H1 (cell line): ENCODE data around the gene CMYA5. TPM values are rescaled to one million over a fixed set of nuclear protein-coding genes. Genes with fewer than 3 reads are reported as not detected.

Source experiments
- CTCF ChIA-PET: fragments of 300-600 bp; sonication (Branson Sonifier 250); formaldehyde crosslinking; loops from one replicate; lab custom pipeline; 2021; ENCODE audit not compliant: partially characterized antibody; lab: Charles Lee
- POLR2A ChIA-PET: fragments of 300-600 bp; sonication (Branson Sonifier 250); formaldehyde crosslinking; loops from one replicate; lab custom pipeline; 2021; ENCODE audit warnings: inconsistent platforms; ENCODE audit not compliant: partially characterized antibody; lab: Charles Lee
- DNase-seq, 2 experiments: peaks; one replicate each; pipeline versions ENCODE4 v3.0.0 to v3.0.0-alpha.2; 2010 to 2022; ENCODE audit warnings: low spot score in 2 of 2, low read depth in 1 of 2, mixed read lengths in 1 of 2
- FAIRE-seq: peaks from 2 replicates; lab custom pipeline; 2011; peaks lifted over from hg19 to GRCh38; lab: Jason Lieb, UNC
- H2AFZ ChIP-seq: 2 replicates; pipeline ENCODE4 v1.8.1; 2012; ENCODE audit warnings: low read length, inconsistent platforms
- H2AK5ac ChIP-seq: 2 replicates; pipeline ENCODE4 v1.6.1; 2013; ENCODE audit warnings: low read depth, low read length
- H2BK120ac ChIP-seq: replicated peaks from 2 replicates; pipeline ENCODE3; 2013; ENCODE audit warnings: low read depth, low read length, inconsistent platforms
- H2BK12ac ChIP-seq: 2 replicates; pipeline ENCODE4 v1.6.1; 2013; ENCODE audit warnings: low read depth, low read length
- H2BK15ac ChIP-seq: 2 replicates; pipeline ENCODE4 v1.6.1; 2013; ENCODE audit warnings: low read length
- H2BK20ac ChIP-seq: 2 replicates; pipeline ENCODE4 v1.6.1; 2013; ENCODE audit warnings: low read length
- H2BK5ac ChIP-seq: 2 replicates; pipeline ENCODE4 v1.6.1; 2013; ENCODE audit warnings: low read depth, low read length
- H3K14ac ChIP-seq: 2 replicates; pipeline ENCODE4 v1.6.1; 2013; ENCODE audit warnings: inconsistent platforms; ENCODE audit not compliant: insufficient read length
- H3K18ac ChIP-seq: 2 replicates; pipeline ENCODE4 v1.6.1; 2013; ENCODE audit warnings: low read length; ENCODE audit errors: extremely low read depth
- H3K23ac ChIP-seq: 2 replicates; pipeline ENCODE4 v1.6.1; 2013; ENCODE audit warnings: inconsistent platforms; ENCODE audit not compliant: insufficient read length
- H3K23me2 ChIP-seq: 2 replicates; pipeline ENCODE4 v1.6.1; 2013; ENCODE audit warnings: low read depth, low read length
- H3K27ac ChIP-seq: 2 replicates; pipeline ENCODE4 v1.6.1; 2011; ENCODE audit warnings: low read depth, low read length, inconsistent platforms
- H3K27me3 ChIP-seq, 4 experiments: replicated peaks in 1 of 4; 1 replicate in 1 of 4; 2 replicates in 3 of 4; pipeline versions ENCODE4 v1.6.1 to v1.8.1; 2011 to 2013; ENCODE audit warnings: low read length in 3 of 4, mild to moderate bottlenecking in 3 of 4, inconsistent platforms in 2 of 4, mixed read lengths in 2 of 4, moderate library complexity in 1 of 4; ENCODE audit not compliant: control insufficient read depth in 3 of 4, insufficient read depth in 3 of 4; ENCODE audit errors: extremely low read depth in 1 of 4
- H3K36me3 ChIP-seq, 4 experiments: 2 replicates each; pipeline versions ENCODE4 v1.6.1 to v1.8.1; 2011 to 2013; ENCODE audit warnings: mild to moderate bottlenecking in 4 of 4, low read length in 3 of 4, moderate library complexity in 2 of 4, control low read depth in 1 of 4, inconsistent platforms in 1 of 4; ENCODE audit not compliant: insufficient read depth in 4 of 4, control insufficient read depth in 2 of 4
- H3K4ac ChIP-seq: replicated peaks from 2 replicates; pipeline ENCODE3; 2013; ENCODE audit warnings: low read length, low read depth, mixed read lengths, inconsistent platforms; ENCODE audit not compliant: insufficient read length
- H3K4me1 ChIP-seq, 4 experiments: replicated peaks in 1 of 4; 1 replicate in 1 of 4; 2 replicates in 3 of 4; pipeline versions ENCODE4 v1.6.1 to v1.8.1; 2011 to 2013; ENCODE audit warnings: low read length in 3 of 4, inconsistent platforms in 2 of 4, mixed read lengths in 1 of 4; ENCODE audit not compliant: insufficient read depth in 4 of 4, control insufficient read depth in 3 of 4
- H3K4me2 ChIP-seq, 2 experiments: 2 replicates each; pipeline versions ENCODE4 v1.6.1 to v1.8.1; 2011 to 2013; ENCODE audit warnings: low read depth in 2 of 2, low read length in 2 of 2, control low read depth in 1 of 2, inconsistent platforms in 1 of 2, mild to moderate bottlenecking in 1 of 2; ENCODE audit not compliant: insufficient read depth in 1 of 2
- H3K4me3 ChIP-seq, 4 experiments: fragments of 200-600, 300-600 bp in 1 of 4; sonication (generic), shearing (Covaris generic), sonication (Bioruptor Twin) in 1 of 4; 2 replicates each; pipeline versions ENCODE4 v1.5.1 to v1.8.1; 2011 to 2016; ENCODE audit warnings: low read length in 4 of 4, low read depth in 3 of 4, control low read depth in 2 of 4, inconsistent platforms in 2 of 4, mild to moderate bottlenecking in 2 of 4, mixed read lengths in 1 of 4, moderate library complexity in 1 of 4; ENCODE audit not compliant: insufficient read depth in 2 of 4; ENCODE audit errors: extremely low read depth in 1 of 4
- H3K56ac ChIP-seq: replicated peaks from 2 replicates; pipeline ENCODE3; 2013; ENCODE audit warnings: low read depth, mild to moderate bottlenecking, mixed read lengths, low read length, inconsistent platforms; ENCODE audit not compliant: insufficient read length
- H3K79me1 ChIP-seq: 2 replicates; pipeline ENCODE4 v1.6.1; 2013; ENCODE audit warnings: low read depth, low read length, control low read depth
- H3K79me2 ChIP-seq, 2 experiments: 2 replicates each; pipeline versions ENCODE4 v1.6.1 to v1.8.1; 2012 to 2013; ENCODE audit warnings: low read length in 2 of 2, mild to moderate bottlenecking in 2 of 2, inconsistent platforms in 1 of 2; ENCODE audit not compliant: insufficient read depth in 2 of 2, control insufficient read depth in 1 of 2
- H3K9ac ChIP-seq, 4 experiments: replicated peaks in 1 of 4; 1 replicate in 1 of 4; 2 replicates in 3 of 4; pipeline versions ENCODE4 v1.6.1 to v1.8.1; 2011 to 2013; ENCODE audit warnings: low read depth in 3 of 4, low read length in 3 of 4, control low read depth in 2 of 4, mild to moderate bottlenecking in 2 of 4, moderate library complexity in 2 of 4, inconsistent platforms in 1 of 4; ENCODE audit errors: extremely low read depth in 1 of 4
- H3K9me3 ChIP-seq, 2 experiments: 2 replicates each; pipeline versions ENCODE4 v1.6.1 to v1.8.1; 2012 to 2013; ENCODE audit warnings: mild to moderate bottlenecking in 2 of 2, moderate library complexity in 2 of 2, control low read depth in 1 of 2, inconsistent platforms in 1 of 2, low read depth in 1 of 2, low read length in 1 of 2, mixed read lengths in 1 of 2; ENCODE audit not compliant: insufficient read depth in 2 of 2
- H4K20me1 ChIP-seq, 2 experiments: replicated peaks in 1 of 2; 2 replicates each; pipeline versions ENCODE3 to v1.8.1; 2011 to 2013; ENCODE audit warnings: inconsistent platforms in 2 of 2, low read length in 2 of 2, mild to moderate bottlenecking in 1 of 2; ENCODE audit not compliant: insufficient read depth in 2 of 2, control insufficient read depth in 1 of 2
- H4K5ac ChIP-seq: 2 replicates; pipeline ENCODE4 v1.6.1; 2013; ENCODE audit warnings: low read length, low read depth, mixed read lengths, inconsistent platforms; ENCODE audit not compliant: insufficient read length
- H4K8ac ChIP-seq: 2 replicates; pipeline ENCODE4 v1.8.0; 2013; ENCODE audit warnings: mild to moderate bottlenecking, moderate library complexity, low read length, inconsistent platforms; ENCODE audit not compliant: insufficient read depth; ENCODE audit errors: extremely low read depth
- H4K91ac ChIP-seq: replicated peaks from 2 replicates; pipeline ENCODE3; 2013; ENCODE audit warnings: low read length, mixed read lengths, inconsistent platforms; ENCODE audit not compliant: insufficient read length
- CBX8 ChIP-seq: fragments of 300-800, 300-1000 bp; sonication (generic); IDR thresholded peaks from 2 replicates; pipeline ENCODE4 v1.7.1; 2016; ENCODE audit warnings: low read depth, low read length, borderline replicate concordance
- KDM1A ChIP-seq: fragments of 200-600, 300-600 bp; sonication (generic); IDR thresholded peaks from 2 replicates; pipeline ENCODE4 v1.7.1; 2016; ENCODE audit warnings: mild to moderate bottlenecking, low read length, borderline replicate concordance
- SAP30 ChIP-seq: fragments of 300-600 bp; sonication (generic); IDR thresholded peaks from 2 replicates; pipeline ENCODE4 v1.7.1; 2012; ENCODE audit warnings: low read length, moderate library complexity, mild to moderate bottlenecking, inconsistent platforms; ENCODE audit not compliant: insufficient read depth, insufficient replicate concordance
- TCF12 ChIP-seq: IDR thresholded peaks from 2 replicates; pipeline ENCODE4 v1.6.1; 2011; ENCODE audit warnings: low read depth, mild to moderate bottlenecking, low read length
- YY1 ChIP-seq: IDR thresholded peaks from 2 replicates; pipeline ENCODE4 v1.6.1; 2011; ENCODE audit warnings: low read depth, mild to moderate bottlenecking, low read length
- WGBS, 2 experiments: shearing (Covaris generic) in 1 of 2; methylation state at CpG; one replicate each; pipeline versions ENCODE4 v1.1.6 to v1.1.7; 2013 to 2015; ENCODE audit warnings: low lambda C conversion rate in 2 of 2, mixed read lengths in 2 of 2, inconsistent platforms in 1 of 2, low coverage in 1 of 2, missing lambda C conversion rate in 1 of 2; ENCODE audit not compliant: insufficient replicate concordance in 2 of 2, insufficient coverage in 1 of 2, insufficient read length in 1 of 2; ENCODE audit errors: extremely low coverage in 1 of 2, missing lambda C conversion rate in 1 of 2; 5-methylcytosine and 5-hydroxymethylcytosine counted together
- polyA plus RNA-seq, 7 experiments: library from polyadenylated mRNA; depleted of rRNA in 3 of 7; stranded (reverse) in 5 of 7; unstranded in 2 of 7; fragments of >200 nt in 5 of 7; fragments of 200-250 nt in 2 of 7; gene quantifications; 1 replicate in 5 of 7; 2 replicates in 1 of 7; 4 replicates in 1 of 7; pipeline versions ENCODE4 v1.2.1 to v1.2.3, GENCODE V29; 2011 to 2013; ENCODE audit warnings: missing spikeins in 2 of 7, mixed read lengths in 2 of 7
- total RNA-seq: library from RNA; stranded (reverse); fragmentation: NEBNext Ultra II Directional; extraction: Animal tissue kit (Norgen Biotek cat#: 25700); gene quantifications from 2 replicates; pipeline ENCODE4 v1.2.1, GENCODE V29; 2021
- TF ChIP-seq, protein P1 (sequence below): IDR thresholded peaks from 2 replicates; pipeline ENCODE4 v1.6.1; 2012; ENCODE audit warnings: low read length, inconsistent platforms
- TF ChIP-seq, protein P2 (sequence below): IDR thresholded peaks from 2 replicates; pipeline ENCODE4 v1.6.1; 2011; ENCODE audit warnings: low read length, improper control_type of control experiment

The CMYA5 gene
- total and polyA plus RNA-seq, 2 of the 8 experiments (the other 6 are each of a cell fraction or from before 2014, with no cell fraction given) = 0.88 to 0.95 TPM

DNA sequence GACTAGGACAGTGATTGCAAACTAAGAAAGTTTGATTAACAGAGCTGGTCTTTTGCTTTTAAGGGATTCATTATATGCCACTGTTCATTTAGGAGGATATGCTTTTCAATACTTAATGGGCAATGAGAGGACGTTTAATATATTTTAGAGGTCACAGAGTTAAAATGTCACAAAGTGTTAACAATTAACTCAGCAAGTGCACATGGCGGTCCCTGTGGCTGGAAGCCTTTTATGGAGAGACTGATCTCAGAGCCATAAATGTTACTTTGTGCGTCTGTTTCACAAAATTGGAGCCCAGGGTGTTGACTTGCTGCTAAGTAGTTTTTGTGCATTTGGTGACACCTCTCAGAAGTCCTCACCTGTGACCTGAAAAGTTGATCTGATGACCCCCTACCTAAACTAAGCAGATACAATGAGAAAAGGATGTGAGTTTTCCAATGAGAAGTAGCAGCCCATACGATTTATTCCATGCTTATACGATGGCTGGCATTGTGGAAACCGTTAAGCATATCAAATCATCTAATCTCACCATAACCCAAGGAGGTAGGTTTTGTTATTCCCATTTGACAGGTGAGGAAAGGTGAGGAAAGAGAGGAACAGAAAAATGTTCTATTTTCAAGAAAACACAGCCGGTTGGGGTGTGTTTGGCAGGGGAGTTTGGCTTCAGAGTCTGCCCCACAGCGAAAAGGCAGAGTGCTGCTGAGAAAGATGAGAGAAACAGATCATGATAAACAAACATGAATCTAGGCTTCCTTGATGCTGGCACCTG is 64.4 kb downstream of the CMYA5 start:
- no peaks in the 10 kb centered on the region for H3K23me2 ChIP-seq
- no peak overlapping the region for H3K27ac ChIP-seq
- H2AK5ac ChIP-seq = no peak overlapping the region
- CTCF ChIA-PET = interaction anchor here (1.9 kb wide), 1 partner anchor 9 kb away, joined by 8 read pairs; no protein-coding TSS in a partner anchor
- no peak overlapping the region for H3K18ac ChIP-seq
- H4K20me1 ChIP-seq = no peaks in the 10 kb centered on the region
- H3K4me2 ChIP-seq = no peak overlapping the region
- no peak overlapping the region for H2BK15ac ChIP-seq
- H3K4ac ChIP-seq = no peak overlapping the region
- no peaks in the 10 kb centered on the region for H3K36me3 ChIP-seq
- no peak overlapping the region for H2BK120ac ChIP-seq
- H3K4me1 ChIP-seq = peaks cover 0 to 6% (median 2%) of the 10 kb centered on the region in 4 experiments; a peak in 4 of 7 replicates
- POLR2A ChIA-PET = no interaction called here
- H4K91ac ChIP-seq = no peak overlapping the region
- no peak overlapping the region for H2BK5ac ChIP-seq
- no peaks in the 10 kb centered on the region; a peak in 1 of 4 replicates for H3K79me2 ChIP-seq
- no peak overlapping the region for H4K5ac ChIP-seq
- no peak overlapping the region for H3K23ac ChIP-seq
- H3K14ac ChIP-seq = no peak overlapping the region
- 83% methylated on average over 8 of the region's 8 CpGs; no CpG with 5 or more reads in 1 of the 2 experiments for WGBS, 2 experiments
- H2AFZ ChIP-seq = no peak overlapping the region
- no peaks in the 10 kb centered on the region for H3K9me3 ChIP-seq
- no peak overlapping the region for H3K4me3 ChIP-seq
- no peak for DNase-seq
- no peak overlapping the region for H3K9ac ChIP-seq
- H3K27me3 ChIP-seq = no peaks in the 10 kb centered on the region
- no peak overlapping the region for H3K56ac ChIP-seq
- no peaks in the 10 kb centered on the region for H3K79me1 ChIP-seq
- H2BK12ac ChIP-seq = no peak overlapping the region
- no peak overlapping the region for H4K8ac ChIP-seq
- H2BK20ac ChIP-seq = no peak overlapping the region
- TF ChIP-seq KDM1A (no peak), SAP30 (no peak), YY1 (no peak), CBX8 (no peak), TCF12 (no peak)
- TF ChIP-seq, protein P1, sequence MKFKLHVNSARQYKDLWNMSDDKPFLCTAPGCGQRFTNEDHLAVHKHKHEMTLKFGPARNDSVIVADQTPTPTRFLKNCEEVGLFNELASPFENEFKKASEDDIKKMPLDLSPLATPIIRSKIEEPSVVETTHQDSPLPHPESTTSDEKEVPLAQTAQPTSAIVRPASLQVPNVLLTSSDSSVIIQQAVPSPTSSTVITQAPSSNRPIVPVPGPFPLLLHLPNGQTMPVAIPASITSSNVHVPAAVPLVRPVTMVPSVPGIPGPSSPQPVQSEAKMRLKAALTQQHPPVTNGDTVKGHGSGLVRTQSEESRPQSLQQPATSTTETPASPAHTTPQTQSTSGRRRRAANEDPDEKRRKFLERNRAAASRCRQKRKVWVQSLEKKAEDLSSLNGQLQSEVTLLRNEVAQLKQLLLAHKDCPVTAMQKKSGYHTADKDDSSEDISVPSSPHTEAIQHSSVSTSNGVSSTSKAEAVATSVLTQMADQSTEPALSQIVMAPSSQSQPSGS = no peak
- TF ChIP-seq, protein P2, sequence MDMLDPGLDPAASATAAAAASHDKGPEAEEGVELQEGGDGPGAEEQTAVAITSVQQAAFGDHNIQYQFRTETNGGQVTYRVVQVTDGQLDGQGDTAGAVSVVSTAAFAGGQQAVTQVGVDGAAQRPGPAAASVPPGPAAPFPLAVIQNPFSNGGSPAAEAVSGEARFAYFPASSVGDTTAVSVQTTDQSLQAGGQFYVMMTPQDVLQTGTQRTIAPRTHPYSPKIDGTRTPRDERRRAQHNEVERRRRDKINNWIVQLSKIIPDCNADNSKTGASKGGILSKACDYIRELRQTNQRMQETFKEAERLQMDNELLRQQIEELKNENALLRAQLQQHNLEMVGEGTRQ = no peak
- FAIRE-seq = no peak
